ENCODE data around the gene GULP1.
"Not testable (repeated sequence)": the region's sequence is repeated elsewhere in the genome, so short reads cannot be mapped to it uniquely, and the experiment has no call there.

Gene GULP1

DNA sequence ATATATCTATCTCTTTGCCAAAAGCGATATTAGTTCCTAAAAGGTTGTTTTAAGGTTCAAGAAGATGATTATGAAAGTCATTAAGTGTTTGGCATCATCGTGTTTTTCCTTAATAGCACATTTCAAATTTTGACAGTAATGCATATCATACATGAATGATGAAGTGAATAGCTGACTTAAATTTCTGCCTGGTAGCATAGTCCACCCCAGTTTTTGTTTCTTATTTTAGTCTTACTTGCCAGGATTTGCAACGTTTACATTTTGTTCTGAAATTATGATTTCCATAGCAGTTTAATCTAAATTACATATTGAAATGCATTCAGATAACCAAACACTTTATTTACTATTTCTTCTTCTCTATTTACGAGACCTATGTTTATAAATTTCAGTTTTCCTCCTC is 201.1 kb downstream of the GULP1 start:
- DNase-seq: no peak

DNA sequence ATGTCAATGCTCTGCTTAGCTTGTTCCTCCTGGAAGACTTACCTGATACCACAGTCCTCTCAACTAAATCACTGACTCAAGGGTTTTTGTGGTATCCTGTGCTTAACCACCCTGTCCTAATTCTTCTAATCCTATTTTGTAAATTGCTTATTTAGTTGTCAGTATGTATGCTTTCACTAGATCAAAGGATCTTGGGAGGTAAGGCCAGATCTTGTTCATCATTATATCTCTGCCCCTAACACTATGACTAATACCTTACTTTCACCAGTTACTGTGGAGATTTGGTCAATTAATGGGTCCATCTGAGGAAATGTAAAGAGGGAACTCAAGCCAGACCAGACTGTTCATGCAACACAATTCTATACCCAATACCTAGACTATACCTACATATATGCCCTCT is 203.2 kb downstream of the GULP1 start:
- DNase-seq: no peak

DNA sequence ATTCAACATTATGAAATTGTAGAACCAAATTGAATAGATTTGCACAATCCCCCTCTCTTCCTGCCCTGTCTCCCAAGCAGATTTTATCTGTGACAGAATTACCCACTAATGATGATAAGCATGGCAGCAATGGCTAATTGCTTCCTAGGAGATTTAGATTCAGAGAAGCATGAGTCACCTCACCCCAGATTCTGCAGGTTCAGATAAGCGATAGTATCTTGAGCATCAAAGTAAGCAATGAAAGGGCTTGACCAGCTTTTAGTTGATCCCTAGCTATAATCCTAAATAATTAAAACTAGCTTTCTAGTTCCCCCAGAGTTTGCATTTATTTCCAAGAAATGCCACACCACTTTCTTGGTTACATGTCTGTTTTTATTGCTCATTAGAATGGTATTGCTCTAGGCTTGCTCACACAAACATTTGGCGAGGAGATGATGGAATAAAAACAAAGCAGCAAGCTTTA is 204.3 kb downstream of the GULP1 start:
- no peak for DNase-seq

DNA sequence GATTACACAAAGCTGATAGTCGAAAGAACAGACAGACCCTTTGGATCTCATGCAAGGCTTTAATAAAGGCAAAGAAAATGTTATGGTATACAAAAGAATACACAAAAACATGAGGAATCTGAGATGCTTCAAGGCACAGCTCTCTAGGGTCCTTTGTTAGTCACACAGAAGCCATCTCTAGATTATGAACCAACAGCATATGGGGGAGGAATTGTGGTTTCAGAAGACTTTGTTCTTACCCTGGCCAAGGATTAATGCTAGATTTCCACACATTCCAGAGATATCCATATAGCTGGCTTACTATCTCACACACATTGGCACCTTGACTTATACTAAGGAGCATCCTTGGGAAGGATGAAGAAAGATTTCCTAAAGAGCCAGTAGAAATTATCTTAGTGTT is 206.1 kb downstream of the GULP1 start:
- no peak for DNase-seq

DNA sequence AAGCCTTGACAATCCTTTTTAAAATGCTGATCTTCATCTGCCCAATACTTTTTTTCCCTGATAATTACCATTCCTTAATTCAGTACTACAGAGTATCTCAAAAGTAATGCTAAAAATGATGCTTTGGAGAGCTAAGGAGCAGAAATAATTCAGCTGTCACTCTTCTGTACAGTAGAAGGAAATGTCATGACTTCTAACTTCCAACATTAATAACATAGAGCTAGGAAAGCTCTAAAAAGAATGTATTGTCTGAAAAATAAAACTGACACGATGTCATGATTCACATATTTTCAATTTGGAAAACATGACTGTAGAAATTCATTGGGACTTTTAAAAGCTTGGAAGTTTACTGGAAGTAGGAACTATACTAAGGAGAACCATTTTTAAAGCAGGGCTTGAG is 212.3 kb downstream of the GULP1 start:
- no peak for DNase-seq

DNA sequence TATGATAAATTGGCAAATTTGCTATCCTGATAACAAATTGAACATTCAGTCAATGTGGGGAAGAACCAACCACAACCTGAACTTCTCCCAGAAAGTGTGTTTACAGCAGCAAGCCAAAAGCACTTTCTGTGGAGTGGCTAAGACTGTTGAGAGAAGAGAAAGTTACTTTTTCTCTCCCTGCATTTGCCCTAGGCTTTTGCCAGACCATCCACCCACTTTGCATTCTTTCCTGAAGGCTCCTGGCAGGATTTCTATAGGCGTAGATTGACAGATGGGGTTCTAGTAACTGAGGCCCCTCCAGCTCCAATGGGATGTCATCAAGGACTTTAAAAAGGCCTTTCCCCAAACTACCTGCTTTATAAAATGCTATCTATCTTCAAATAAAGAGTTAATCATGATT is 215.2 kb downstream of the GULP1 start:
- DNase-seq: no peak

DNA sequence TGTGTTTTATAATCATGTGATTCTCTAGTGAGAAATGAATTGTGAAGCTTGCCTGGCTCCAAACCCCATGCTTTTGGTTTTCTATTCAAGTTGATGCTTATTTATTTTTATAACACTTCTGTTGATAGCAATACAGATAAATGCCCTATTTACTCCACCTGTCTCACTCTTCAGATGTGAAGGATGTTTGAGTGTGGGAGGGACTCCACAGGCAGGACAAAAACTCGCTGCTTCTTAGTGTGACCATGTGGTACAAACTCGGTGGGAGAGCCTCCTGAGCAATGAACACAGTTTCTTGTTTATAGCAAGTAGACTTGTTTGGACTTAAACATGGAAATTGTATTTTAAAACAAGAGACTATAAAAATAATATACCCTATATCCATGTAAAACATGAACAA is 219.7 kb downstream of the GULP1 start:
- DNase-seq: no peak

DNA sequence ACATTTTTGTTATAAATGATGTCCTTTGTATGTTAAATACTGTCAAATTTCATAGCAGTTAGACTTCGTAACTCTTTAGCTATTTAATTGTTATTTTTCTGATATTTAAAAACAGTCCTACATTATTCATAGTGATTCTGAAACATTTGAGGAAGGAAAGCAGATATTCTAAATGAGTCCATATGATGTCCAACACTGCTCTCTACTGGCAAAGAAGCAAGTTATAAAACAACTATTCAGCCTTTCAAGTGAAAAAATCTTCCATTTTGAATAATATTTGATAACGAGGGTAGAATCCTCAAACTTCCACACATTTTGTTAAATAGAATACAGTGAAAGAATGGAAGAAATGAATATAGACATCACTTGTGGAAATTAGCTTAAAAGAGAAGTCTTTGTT is 220.8 kb downstream of the GULP1 start:
- no peak for DNase-seq

DNA sequence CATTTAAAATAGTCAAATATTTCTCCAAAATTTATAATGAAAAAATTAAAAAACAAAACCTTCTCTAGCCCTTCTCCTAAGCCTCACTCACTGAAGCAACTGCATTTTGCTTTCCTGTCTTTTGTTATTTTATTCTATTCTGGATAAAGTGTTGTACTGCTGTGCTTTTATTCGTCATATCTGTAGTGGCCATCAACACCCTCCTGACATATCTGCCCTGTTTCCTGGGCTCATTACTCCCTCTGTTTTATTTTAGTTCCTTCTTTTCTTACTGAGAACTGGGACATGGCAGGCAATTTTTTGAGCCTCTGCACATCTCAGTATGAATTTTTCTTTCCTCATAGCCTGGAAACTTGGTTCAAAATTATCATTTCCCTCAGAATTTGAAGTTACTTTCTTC is 224.2 kb downstream of the GULP1 start:
- DNase-seq: no peak

DNA sequence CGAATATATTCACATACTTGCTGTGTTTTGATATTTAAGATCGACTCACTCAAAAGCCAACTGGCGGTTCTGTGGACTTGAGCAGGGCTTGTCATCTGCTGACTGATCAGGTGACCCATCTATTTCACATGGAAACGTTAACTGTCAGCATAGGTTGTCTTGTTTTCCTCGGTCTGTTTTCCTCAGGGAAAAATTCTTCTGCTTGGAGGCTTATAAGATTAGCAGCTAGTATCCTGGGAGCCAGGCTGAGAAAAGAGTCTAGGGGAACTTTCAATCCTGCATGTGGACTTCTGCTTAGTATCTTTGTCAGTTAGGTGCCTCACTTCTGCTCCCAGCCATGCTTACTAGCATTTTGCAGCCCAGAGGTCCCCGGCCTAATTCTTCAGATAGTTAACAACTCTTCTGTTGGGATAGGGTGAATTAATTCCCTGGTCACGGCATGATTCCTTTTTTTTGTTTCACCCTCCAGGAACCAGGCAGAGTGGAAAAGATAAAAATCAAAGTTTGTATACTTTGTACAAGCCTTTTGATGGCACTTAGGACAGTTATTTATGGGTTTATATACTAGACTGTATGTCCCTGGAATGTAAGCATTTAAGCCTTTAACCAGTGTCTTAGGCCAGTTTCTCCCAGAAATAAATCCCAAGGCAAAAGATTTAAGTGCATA is 226.0 kb downstream of the GULP1 start:
- no peak for DNase-seq

DNA sequence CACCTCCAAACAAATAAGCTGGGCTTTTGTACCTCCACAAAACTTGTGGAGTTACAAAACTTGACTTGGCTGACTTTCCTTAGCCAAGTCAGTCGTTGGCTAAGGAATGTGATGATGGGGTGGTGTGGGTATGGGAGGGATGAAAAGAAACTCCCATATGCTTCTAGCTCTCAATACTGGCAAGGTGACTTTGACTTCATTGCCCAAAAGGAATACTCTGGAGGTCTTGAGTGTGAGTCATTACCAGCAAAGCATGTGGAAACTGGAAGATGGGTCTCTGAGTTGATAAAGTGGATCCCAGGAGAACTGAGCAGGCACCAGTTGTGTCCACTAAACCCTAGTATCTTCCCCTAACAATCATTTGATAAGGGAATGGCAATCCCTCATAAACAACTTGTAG is 226.7 kb downstream of the GULP1 start:
- DNase-seq: no peak

DNA sequence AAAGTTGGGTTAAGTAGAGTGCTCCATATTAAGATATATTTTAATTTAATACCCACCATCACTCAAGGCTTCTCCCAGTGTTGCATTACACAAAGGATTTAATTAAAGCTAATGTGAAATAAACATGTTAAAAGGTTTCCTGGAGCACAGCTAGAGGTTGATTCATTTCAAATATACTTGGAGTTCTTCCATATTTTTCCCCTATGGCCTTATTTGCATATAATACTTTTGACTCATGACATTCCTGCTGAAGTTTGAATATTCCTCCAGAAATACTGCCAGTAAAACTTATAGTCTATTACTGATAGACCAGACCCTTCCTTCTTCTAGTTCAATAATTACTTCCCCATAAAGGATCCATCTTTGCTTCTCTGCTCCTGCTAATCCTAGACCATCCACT is 227.5 kb downstream of the GULP1 start:
- DNase-seq: no peak

DNA sequence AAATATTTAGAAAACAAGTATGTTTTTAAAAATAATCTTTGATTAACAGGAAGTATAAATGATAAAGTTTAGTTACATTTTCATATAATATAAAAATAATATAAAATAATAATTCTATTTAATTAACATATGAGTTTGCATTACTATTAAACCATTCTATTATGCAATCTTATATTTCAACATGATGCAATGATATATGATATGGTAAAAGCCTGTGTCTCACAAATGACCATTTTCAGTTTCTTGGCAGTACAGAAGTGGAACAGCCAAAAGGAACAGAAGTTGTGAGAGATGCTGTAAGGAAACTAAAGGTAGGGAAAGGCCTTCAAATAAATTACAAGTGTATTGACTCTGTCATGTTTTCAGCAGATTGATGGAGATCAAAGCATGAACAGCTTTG is 230.8 kb downstream of the GULP1 start:
- no peak for DNase-seq

DNA sequence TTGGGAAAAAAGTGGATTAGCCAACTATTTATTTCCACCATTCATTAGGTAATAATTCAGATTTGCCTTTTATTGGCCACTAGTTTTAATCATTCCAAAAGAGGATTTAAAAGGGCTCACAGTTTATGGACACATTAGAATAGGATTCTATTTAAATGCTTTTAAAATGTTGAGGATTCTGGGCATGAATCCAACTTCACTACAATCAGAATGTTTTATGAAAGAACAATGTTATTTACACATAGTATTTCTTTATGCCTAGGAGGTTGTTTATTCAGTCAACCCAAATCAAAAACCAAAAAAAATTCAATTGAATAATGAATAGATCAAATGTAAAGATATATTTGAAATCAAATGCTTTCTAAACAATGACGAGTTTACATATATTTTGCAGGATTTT is 232.2 kb downstream of the GULP1 start:
- DNase-seq: no peak

DNA sequence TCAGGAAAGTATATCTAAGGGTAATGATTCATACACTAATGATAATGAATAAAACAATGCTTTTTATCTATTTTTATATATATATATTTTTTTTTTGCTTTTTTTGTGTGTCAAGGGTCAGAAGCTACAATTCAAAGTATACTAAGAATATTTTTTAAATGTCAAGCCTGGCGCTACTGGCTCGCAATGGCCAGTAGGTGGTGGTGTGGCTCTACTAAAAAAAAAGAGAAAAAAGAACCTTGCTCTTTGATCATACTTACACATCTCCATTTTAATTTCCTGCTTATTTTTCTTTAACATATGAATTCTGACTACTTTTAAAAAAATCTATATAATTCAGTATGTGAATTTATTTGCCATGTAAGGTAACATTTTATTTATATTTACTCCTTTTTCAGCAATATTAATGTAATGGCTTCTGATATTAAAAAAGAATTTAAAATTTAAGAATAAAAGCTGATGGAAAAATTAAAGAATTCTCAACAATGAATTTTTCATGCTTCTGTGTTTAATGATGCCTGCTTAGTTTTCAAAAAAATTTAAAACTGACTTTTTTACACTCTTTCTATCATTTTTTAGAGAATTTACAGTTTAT is 232.9 kb downstream of the GULP1 start:
- peak; percentile 2 for DNase-seq

DNA sequence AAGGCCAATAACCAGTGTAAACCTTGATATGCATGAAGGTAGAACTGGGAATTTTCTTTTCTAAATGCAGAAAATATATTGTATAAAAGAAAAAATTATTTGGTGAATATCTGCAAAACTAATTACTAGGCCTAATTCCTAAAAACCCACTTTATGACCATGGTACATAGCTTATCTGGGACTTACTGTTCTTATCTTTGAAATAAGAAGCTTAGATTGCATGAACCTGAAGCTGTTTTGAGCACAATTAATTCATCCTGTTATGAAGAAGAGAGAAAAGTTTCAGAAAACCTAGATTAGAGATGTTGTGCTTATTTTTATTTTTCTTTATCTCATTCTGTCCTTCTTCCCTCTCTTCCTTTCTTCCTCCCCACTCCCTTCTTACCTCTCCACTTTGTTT is 235.0 kb downstream of the GULP1 start:
- no peak for DNase-seq

DNA sequence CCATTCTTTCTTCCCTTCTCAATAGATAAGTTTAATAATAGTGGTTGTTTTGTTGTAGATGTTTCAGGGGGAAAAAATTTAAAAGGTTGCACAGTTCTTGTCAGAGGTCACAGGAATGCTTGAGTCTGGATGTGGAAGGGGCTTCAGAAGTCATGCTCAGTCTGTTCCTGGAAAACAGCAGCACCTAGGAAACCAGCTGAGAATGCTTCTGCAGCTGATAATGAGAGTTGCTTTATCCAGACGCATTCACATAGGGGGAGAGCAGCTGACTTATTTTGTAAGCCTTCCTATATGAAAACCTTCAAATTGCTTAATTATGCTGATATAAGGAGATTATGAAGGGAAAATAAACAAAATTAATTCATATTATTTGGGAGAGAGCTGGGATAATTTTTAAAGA is 235.5 kb downstream of the GULP1 start:
- no peak for DNase-seq

DNA sequence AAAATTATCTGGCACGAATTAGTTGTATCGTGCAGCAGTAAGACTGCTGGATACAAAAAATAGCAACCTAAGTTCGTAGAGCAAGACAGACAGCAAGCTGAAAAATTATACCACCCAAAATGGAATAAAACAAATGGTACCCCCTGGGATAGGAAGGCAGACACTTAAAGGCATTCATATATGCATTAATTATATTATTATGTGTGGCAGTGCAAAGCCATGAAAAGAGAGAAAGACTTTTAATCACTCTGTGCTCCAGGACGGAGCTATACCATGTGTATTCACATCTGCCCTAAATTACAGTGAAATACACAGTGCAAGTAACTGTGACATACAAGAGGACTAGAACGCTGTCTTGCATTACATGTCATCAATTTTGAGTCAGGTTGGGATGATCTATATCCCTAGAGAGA is 235.9 kb downstream of the GULP1 start:
- DNase-seq: no peak

DNA sequence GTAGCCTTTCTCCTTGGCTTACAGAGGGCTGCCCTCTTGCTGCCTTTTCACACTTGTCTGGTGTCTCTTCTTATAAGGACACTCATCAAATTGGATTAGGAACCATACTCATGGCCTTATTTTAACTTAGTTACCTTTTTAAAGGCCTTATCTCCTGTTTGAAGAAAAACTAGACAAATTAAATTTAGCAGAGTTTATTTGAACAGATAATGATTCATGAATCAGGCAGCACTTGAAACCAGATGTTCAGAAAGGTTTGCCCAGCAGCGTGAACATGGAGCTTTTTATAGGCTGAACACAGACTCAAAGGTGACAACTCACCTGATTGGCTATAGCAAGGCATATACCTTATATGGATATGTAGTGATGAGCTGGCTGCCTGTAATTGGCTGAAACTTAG is 238.0 kb downstream of the GULP1 start:
- DNase-seq: no peak

DNA sequence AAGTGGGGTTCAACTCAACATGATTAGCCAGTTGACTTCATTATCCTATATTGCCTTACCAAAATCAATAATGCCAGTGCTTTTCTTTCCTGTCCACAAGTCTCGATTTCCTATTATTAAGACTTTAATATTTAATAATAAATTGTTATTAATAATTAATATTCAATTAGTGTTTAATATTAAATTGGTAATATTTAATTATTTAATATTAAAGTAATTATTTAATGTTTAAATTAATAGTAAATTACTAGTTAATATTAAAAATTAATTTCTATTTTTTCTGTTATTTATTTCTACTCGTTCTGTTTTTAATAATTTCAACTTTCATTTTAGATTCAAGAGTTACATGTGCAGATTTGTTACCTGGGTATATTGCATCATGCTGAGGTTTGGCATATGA is 243.2 kb downstream of the GULP1 start:
- no peak for DNase-seq

DNA sequence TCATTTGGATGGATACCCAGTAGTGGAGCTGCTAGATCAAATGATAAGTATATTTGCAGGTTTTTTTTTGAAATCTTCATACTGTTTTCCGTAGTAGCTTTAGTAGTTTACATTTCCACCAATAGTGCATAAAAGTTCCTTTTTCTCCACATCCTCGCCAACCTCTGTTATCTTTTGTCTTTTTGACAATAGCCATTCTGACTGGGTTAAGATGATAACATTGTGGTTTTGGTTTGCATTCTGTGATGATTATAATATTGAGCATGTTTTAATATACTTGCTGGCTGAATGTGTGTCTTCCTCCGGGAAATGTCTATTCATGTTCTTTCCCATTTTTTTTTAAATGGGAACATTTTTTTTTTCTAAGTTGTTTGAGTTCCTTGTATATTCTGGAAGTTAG is 260.0 kb downstream of the GULP1 start:
- DNase-seq: no peak

DNA sequence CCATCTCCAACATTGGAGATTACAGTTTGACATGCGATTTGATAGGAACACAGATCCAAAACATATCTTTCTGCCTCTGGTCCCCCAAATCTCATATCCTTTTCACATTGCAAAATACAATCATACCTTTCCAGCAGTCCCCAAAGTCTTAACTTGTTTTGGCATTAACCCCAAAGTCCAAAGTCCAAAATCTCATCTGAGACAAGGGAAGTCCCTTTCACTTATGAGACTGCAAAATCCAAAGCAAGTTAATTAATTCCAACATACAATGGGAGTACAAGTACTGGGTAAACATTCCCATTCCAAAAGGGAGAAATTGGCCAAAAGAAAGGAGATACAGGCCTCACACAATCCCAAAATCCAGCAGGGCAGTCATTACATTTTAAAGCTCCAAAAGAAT is 265.4 kb downstream of the GULP1 start:
- no peak for DNase-seq

DNA sequence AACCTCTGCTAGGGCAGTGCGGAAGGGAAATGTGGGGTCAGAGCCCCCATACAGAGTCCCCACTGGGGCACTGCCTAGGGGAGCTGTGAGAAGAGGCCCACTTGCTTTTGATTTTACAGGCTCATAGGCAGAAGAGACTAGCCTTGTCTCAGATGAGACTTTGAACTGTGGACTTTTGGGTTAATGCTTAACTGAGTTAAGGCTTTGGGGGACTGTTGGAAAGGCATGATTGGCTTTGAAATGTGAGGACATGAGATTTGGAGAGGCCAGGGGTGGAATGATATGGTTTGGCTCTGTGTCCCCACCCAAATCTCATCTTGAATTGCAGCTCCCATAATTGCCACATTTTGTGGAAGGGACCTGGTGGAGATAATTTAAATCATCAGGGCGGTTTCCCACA is 267.8 kb downstream of the GULP1 start:
- DNase-seq: not testable (repeated sequence)

DNA sequence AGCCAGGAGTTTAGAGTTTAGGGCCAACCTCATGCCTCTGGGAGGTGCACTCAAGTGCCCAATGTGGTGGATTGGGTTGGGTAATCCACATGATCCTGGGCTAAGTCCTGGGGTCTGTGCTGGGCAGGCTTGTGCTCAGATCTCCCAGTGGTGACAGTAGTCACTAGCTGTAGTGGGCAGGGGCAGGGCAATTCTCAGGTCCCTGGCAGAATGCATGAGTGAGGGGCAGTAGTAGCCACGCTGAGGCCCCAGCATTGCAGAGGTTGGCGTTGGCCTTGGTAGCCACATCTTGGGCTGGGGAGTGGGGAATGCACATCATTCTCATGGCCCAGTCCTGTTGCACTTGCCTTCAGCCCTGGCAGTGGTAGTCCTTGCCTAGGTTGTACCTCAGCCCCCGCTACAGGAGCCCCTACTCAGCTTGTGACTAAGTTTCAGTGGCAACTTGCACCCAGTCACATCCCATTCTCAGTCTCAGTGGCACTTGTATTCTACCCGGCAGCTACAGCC is 269.9 kb downstream of the GULP1 start:
- DNase-seq: no peak

Measured in activated CD4-positive, alpha-beta T cell treated with anti-CD3 and anti-CD28 coated beads, Interleukin-2, amount 50 U/mL, for 1 hour (primary cell).